NCI-H2171 treated with DMSO at 0.1 percent for 48 hours (cell line): Measurements from ENCODE around the gene LLGL2.

ENCODE experiments used
- DNase-seq: peaks from one replicate; lab custom pipeline; 2025; lab: John Stamatoyannopoulos, UW

The LLGL2 gene

GRCh38 chr17:75616521-75617122, 91.1 kb downstream of the LLGL2 start:
- no peak for DNase-seq

GRCh38 chr17:75617218-75617617, 91.7 kb downstream of the LLGL2 start:
- DNase-seq, result no peak

- DNase-seq, result no peak
These were observed 92.2 kb downstream of the LLGL2 start for GRCh38 chr17:75617675-75618074.

GRCh38 chr17:75619506-75620431, 94.3 kb downstream of the LLGL2 start:
- DNase-seq, result peak; percentile 50

- no peak for DNase-seq
These were observed 96.0 kb downstream of the LLGL2 start for GRCh38 chr17:75621489-75621888.

GRCh38 chr17:75622076-75622475, 96.6 kb downstream of the LLGL2 start:
- no peak for DNase-seq

- DNase-seq, result no peak
These were observed 97.3 kb downstream of the LLGL2 start for GRCh38 chr17:75622771-75623273.

- DNase-seq, result no peak
These were observed 97.9 kb downstream of the LLGL2 start for GRCh38 chr17:75623386-75623785.

- no peak for DNase-seq
These were observed 98.5 kb downstream of the LLGL2 start for GRCh38 chr17:75624021-75624420.
